Liver (tissue), 9 donors: ENCODE results near the gene VIPR2. TPM values are rescaled to one million over a fixed set of nuclear protein-coding genes. Genes with fewer than 3 reads are reported as not detected.

Experiments
- DNase-seq: peaks from one replicate; pipeline ENCODE4 v3.0.0-alpha.2; 2017; ENCODE audit warnings: low spot score
- H3K27ac ChIP-seq, 2 donors: one replicate each; pipeline ENCODE4 v1.7.0; 2013; ENCODE audit warnings: inconsistent platforms in 2 of 2, low read length in 2 of 2, control low read depth in 1 of 2, low read depth in 1 of 2, mild to moderate bottlenecking in 1 of 2
- H3K27me3 ChIP-seq, 4 donors: one replicate each; pipeline versions ENCODE4 v1.6.1 to v1.7.0; 2013; ENCODE audit warnings: low read length in 3 of 4, inconsistent platforms in 1 of 4, mild to moderate bottlenecking in 1 of 4, moderate library complexity in 1 of 4; ENCODE audit not compliant: control insufficient read depth in 4 of 4, insufficient read depth in 4 of 4
- H3K36me3 ChIP-seq, 4 donors: one replicate each; pipeline versions ENCODE4 v1.6.1 to v1.7.0; 2013; ENCODE audit warnings: low read length in 3 of 4, mild to moderate bottlenecking in 3 of 4, low read depth in 1 of 4, moderate library complexity in 1 of 4; ENCODE audit not compliant: control insufficient read depth in 4 of 4, insufficient read depth in 3 of 4
- H3K4me1 ChIP-seq, 4 donors: one replicate each; pipeline versions ENCODE4 v1.6.1 to v1.7.0; 2013; ENCODE audit warnings: low read length in 3 of 4, mild to moderate bottlenecking in 3 of 4, moderate library complexity in 1 of 4; ENCODE audit not compliant: control insufficient read depth in 4 of 4, insufficient read depth in 4 of 4
- H3K4me3 ChIP-seq, 3 donors: one replicate each; pipeline versions ENCODE4 v1.6.1 to v1.7.0; 2013; ENCODE audit warnings: low read length in 3 of 3, control low read depth in 1 of 3, low read depth in 1 of 3, mild to moderate bottlenecking in 1 of 3
- H3K9ac ChIP-seq, 2 donors: one replicate each; pipeline ENCODE4 v1.7.0; 2013; ENCODE audit warnings: low read length in 2 of 2, mild to moderate bottlenecking in 2 of 2, moderate library complexity in 2 of 2, control low read depth in 1 of 2, low read depth in 1 of 2
- H3K9me3 ChIP-seq, 4 donors: one replicate each; pipeline versions ENCODE4 v1.6.1 to v1.7.0; 2013; ENCODE audit warnings: low read length in 3 of 4; ENCODE audit not compliant: control insufficient read depth in 4 of 4
- CTCF ChIP-seq: fragments of 150-350 bp; IDR thresholded peaks from 2 replicates; pipeline ENCODE4 v1.5.1; 2017; ENCODE audit warnings: improper control_type of control experiment, low read depth, low read length; ENCODE audit not compliant: missing input control
- EGR1 ChIP-seq, 2 donors: IDR thresholded peaks; 2 replicates each; pipeline ENCODE4 v1.6.1; 2016 to 2018; ENCODE audit warnings: antibody characterized with exemption in 2 of 2, low read depth in 2 of 2
- FOXA1 ChIP-seq: IDR thresholded peaks from 2 replicates; pipeline ENCODE4 v1.6.1; 2016; ENCODE audit warnings: antibody characterized with exemption
- FOXA2 ChIP-seq: IDR thresholded peaks from 2 replicates; pipeline ENCODE4 v1.6.1; 2016; ENCODE audit warnings: antibody characterized with exemption
- HNF4A ChIP-seq, 2 donors: conservative IDR thresholded peaks; 2 replicates each; pipeline ENCODE4 v1.6.1; 2016; ENCODE audit warnings: antibody characterized with exemption in 2 of 2, mild to moderate bottlenecking in 2 of 2
- HNF4G ChIP-seq: IDR thresholded peaks from 2 replicates; pipeline ENCODE4 v1.6.1; 2016; ENCODE audit warnings: antibody characterized with exemption
- JUND ChIP-seq, 2 donors: IDR thresholded peaks; 2 replicates each; pipeline ENCODE4 v1.6.1; 2016; ENCODE audit warnings: antibody characterized with exemption in 2 of 2
- NR2F2 ChIP-seq: IDR thresholded peaks from 2 replicates; pipeline ENCODE4 v1.6.1; 2016; ENCODE audit warnings: antibody characterized with exemption
- RAD21 ChIP-seq, 2 donors: IDR thresholded peaks; 2 replicates each; pipeline ENCODE4 v1.6.1; 2016; ENCODE audit warnings: antibody characterized with exemption in 2 of 2, mild to moderate bottlenecking in 2 of 2
- REST ChIP-seq: IDR thresholded peaks from 2 replicates; pipeline ENCODE4 v1.6.1; 2016; ENCODE audit warnings: antibody characterized with exemption, mild to moderate bottlenecking
- RXRA ChIP-seq, 2 donors: IDR thresholded peaks; 2 replicates each; pipeline ENCODE4 v1.6.1; 2017 to 2018; ENCODE audit warnings: antibody characterized with exemption in 2 of 2, mild to moderate bottlenecking in 1 of 2
- SP1 ChIP-seq: IDR thresholded peaks from 2 replicates; pipeline ENCODE4 v1.6.1; 2018; ENCODE audit warnings: antibody characterized with exemption, mild to moderate bottlenecking
- TAF1 ChIP-seq: conservative IDR thresholded peaks from 2 replicates; pipeline ENCODE4 v1.6.1; 2016; ENCODE audit warnings: antibody characterized with exemption, mild to moderate bottlenecking
- WGBS: extraction: QIAGEN DNeasy Blood & Tissue Kit; methylation state at CpG from one replicate; pipeline ENCODE4 v1.1.7; 2013; 5-methylcytosine and 5-hydroxymethylcytosine counted together
- polyA plus RNA-seq, 2 donors: library from polyadenylated mRNA; stranded (reverse) in 1 of 2; unstranded in 1 of 2; fragments of 200-250 nt in 1 of 2; fragments of >200 nt in 1 of 2; fragmentation: Nextera tagmentation in 1 of 2; extraction: Ambion mirVana in 1 of 2; gene quantifications; one replicate each; pipeline versions ENCODE4 v1.2.1 to v1.2.3, GENCODE V29; 2013 to 2015
- total RNA-seq, 2 donors: library from RNA; depleted of rRNA; stranded (reverse); fragments of >200 nt; gene quantifications; one replicate each; pipeline ENCODE4 v1.2.3, GENCODE V29; 2014
- TF ChIP-seq, protein P1 (sequence below): IDR thresholded peaks from 2 replicates; pipeline ENCODE4 v1.6.1; 2016; ENCODE audit warnings: antibody characterized with exemption
- TF ChIP-seq, protein P2 (sequence below): IDR thresholded peaks from 2 replicates; pipeline ENCODE4 v1.6.1; 2016; ENCODE audit warnings: antibody characterized with exemption
- TF ChIP-seq, protein P3 (sequence below): IDR thresholded peaks from 2 replicates; pipeline ENCODE4 v1.6.1; 2016; ENCODE audit warnings: antibody characterized with exemption
- donor health status: healthy.
- donor health status: healthy.
- donor health status: healthy.
- donor health status: healthy.
- donor health status: healthy.

VIPR2 gene
- total and polyA plus RNA-seq, 4 donors: 0.05 to 0.17 (median 0.10) TPM; not detected in 1

DNA sequence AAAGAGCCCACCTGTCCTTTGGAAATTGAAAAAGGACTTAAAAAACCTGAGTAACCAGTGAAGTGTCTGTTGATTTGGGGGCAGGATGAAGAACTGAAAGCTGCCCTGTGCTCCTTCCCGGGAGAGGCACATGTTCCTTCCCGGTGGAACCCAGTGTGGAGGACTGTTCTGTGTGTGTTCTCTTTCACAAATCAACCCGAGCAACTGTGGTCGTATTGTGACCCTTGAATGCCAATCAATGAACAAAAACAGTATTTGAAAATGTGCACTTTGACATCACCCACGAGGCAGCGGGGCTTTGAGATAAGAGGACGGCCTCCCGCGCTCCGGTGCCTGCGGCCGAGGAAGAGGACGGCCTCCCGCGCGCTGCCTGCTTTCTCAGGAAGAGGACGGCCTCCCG, 139.0 kb downstream of the VIPR2 start:
- 91% methylated on average over 18 of the region's 18 CpGs for WGBS
- H3K27ac ChIP-seq: no peak overlapping the region
- no peak for DNase-seq

More for the DNA sequence above, 139.0 kb downstream of the VIPR2 start:
- no peaks in the 10 kb centered on the region for H3K36me3 ChIP-seq
- TF ChIP-seq EGR1 (IDR thresholded peaks at IDR 0.05; ENCODE audit: low read depth in 2 of 2): no peak
- TF ChIP-seq FOXA1: no peak
- TF ChIP-seq, protein P1, sequence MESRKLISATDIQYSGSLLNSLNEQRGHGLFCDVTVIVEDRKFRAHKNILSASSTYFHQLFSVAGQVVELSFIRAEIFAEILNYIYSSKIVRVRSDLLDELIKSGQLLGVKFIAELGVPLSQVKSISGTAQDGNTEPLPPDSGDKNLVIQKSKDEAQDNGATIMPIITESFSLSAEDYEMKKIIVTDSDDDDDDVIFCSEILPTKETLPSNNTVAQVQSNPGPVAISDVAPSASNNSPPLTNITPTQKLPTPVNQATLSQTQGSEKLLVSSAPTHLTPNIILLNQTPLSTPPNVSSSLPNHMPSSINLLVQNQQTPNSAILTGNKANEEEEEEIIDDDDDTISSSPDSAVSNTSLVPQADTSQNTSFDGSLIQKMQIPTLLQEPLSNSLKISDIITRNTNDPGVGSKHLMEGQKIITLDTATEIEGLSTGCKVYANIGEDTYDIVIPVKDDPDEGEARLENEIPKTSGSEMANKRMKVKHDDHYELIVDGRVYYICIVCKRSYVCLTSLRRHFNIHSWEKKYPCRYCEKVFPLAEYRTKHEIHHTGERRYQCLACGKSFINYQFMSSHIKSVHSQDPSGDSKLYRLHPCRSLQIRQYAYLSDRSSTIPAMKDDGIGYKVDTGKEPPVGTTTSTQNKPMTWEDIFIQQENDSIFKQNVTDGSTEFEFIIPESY: no peak
- no peak for TF ChIP-seq HNF4A (conservative IDR thresholded peaks at IDR 0.05)
- TF ChIP-seq RXRA (IDR thresholded peaks at IDR 0.05): no peak
- TF ChIP-seq HNF4G: no peak
- TF ChIP-seq CTCF: no peak
- TF ChIP-seq, protein P2, sequence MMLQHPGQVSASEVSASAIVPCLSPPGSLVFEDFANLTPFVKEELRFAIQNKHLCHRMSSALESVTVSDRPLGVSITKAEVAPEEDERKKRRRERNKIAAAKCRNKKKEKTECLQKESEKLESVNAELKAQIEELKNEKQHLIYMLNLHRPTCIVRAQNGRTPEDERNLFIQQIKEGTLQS: no peak
- no peak for TF ChIP-seq RAD21 (IDR thresholded peaks at IDR 0.05)
- TF ChIP-seq, protein P3, sequence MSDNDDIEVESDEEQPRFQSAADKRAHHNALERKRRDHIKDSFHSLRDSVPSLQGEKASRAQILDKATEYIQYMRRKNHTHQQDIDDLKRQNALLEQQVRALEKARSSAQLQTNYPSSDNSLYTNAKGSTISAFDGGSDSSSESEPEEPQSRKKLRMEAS: no peak
- no peak for TF ChIP-seq REST
- TF ChIP-seq NR2F2: no peak
- TF ChIP-seq JUND (IDR thresholded peaks at IDR 0.05): no peak
- TF ChIP-seq TAF1: no peak
- TF ChIP-seq FOXA2: no peak
- TF ChIP-seq SP1: no peak
- peaks cover 0 to 2% (median 0%) of the 10 kb centered on the region in 4 donors for H3K27me3 ChIP-seq
- no peaks in the 10 kb centered on the region for H3K4me1 ChIP-seq
- no peaks in the 10 kb centered on the region for H3K9me3 ChIP-seq
- H3K9ac ChIP-seq: no peak overlapping the region
- no peak overlapping the region for H3K4me3 ChIP-seq
